Tongue (tissue), 2 donors: ENCODE results near the gene EDARADD. TPM values are rescaled to one million over a fixed set of nuclear protein-coding genes. Genes with fewer than 3 reads are reported as not detected.
"Not testable (repeated sequence)": the region's sequence is repeated elsewhere in the genome, so short reads cannot be mapped to it uniquely, and the experiment has no call there.

ENCODE experiments used
- DNase-seq: peaks from one replicate; pipeline ENCODE4 v3.0.0-alpha.2; 2015
- total RNA-seq: library from RNA; depleted of rRNA; stranded (reverse); fragments of >200 nt; gene quantifications from one replicate; pipeline ENCODE4 v1.2.3, GENCODE V29; 2014

EDARADD gene
- total RNA-seq, 1 donor from 2014 or later: 1.4 TPM

DNA sequence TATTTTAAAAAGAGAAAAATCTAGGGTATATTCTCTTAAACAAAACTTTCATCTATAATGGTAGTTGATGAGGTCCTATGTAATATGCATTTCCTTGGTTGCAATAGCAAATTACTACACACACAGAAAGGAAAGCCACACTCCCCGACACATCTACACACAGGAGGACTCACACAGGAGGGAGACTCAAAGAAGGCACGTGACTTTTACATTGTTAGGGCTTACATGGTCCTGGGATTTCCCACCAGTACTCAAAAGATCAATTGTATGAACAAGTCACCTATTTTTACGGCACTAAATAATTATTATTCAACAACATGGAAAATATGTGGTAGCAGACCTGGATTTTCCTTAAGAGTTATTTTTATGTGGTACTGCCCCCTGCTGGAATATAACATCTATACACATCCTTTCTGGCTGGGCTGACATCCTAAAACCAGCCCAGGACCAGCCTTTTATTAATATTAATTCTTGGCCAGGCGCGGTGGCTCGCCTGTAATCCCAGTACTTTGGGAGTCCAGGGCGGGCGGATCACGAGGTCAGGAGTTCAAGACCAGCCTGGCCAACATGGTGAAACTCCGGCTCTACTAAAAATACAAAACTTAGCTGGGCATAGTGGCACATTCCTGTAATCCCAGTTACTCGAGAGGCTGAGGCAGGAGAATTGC, 95.8 kb downstream of the EDARADD start:
- peak; percentile 80 for DNase-seq

- DNase-seq: no peak
Observed at GRCh38 chr1:236491469-236492136, 97.5 kb downstream of the EDARADD start.

DNA sequence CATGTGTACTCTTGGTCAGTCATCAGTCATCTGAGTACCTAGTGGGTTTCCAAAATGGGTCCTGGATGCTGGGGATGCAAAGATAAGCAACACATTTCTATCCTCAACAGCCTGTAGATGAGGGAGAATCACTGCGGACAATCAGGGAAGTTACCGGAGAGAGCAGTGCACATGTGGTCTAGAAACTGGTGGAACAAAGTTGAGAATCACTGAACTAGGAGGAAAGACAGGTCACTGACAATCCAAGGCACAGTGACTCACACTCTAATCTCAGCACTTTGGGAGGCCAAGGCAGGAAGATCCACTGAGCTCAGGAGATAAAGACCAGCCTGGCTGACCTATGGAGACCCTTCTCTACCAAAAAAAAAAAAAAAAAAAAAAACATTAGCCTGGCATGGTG, 98.3 kb downstream of the EDARADD start:
- DNase-seq: no peak

DNA sequence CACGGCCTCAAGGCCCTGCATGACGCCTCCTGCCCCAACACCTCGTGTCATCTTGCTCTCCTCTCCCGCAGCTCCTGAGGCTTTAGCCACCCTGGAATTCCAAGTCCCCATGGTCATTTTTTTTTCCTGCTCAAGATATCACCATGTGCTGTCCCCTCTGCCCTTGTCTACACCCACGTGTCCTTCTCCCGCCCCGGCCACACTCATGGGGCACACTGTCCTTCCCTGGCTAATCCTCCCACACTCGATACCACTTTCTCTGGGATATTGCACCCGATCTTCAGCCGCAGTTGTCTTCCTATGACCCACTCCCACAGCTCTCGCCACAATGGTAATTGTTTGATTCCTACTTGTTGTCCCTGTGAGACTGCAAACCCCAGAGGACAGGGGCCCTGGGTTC, 100.0 kb downstream of the EDARADD start:
- DNase-seq: no peak

GRCh38 chr1:236494586-236495466, 100.7 kb downstream of the EDARADD start:
- no peak for DNase-seq

DNA sequence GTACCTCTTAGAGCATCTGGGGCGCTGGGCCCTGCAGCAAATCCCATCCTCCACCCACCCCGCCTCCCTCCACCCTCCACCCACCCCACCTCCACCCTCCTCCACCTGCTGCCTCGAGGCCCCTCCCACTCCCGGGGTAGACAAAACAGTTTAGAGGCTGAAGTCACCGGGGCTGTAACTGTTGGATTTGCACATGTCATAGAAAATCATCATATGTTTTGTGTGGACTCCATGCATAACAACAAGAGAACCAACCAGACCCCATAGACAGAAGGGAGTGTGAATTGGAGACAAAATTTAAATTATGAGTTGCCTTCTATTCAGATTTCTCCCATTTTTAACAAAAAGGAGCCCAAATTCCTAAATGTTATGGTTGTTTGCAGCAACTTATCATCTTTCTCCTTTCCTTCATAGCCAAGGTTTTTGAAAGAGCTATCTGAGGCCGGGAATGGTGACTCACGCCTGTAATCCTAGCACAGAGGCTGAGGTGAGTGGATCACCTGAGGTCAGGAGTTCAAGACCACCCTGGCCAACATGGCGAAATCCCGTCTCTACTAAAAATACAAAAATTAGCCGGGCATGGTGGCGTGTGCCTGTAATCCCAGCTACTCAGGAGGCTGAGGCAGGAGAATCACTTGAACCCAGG, 101.5 kb downstream of the EDARADD start:
- DNase-seq: peak; percentile 30

GRCh38 chr1:236497908-236498307, 103.8 kb downstream of the EDARADD start:
- DNase-seq: no peak

DNA sequence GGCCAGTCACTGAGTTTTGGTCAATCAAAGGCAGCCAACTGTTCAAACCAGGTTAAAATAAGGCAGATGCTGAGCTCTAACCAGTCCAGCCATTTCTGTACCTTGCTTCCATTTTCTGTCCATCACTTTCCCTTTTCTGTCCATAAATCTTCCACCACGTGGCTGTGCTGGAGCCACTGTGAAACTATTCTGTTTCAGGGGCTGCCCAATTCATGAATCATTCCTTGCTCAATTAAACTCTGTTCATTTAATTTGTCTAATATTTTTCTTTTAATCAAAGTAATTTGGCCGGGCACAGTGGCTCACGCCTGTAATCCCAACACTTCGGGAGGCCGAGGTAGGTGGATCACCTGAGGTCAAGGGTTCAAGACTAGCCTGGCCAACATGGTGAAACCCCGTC, 107.0 kb downstream of the EDARADD start:
- no peak for DNase-seq

DNA sequence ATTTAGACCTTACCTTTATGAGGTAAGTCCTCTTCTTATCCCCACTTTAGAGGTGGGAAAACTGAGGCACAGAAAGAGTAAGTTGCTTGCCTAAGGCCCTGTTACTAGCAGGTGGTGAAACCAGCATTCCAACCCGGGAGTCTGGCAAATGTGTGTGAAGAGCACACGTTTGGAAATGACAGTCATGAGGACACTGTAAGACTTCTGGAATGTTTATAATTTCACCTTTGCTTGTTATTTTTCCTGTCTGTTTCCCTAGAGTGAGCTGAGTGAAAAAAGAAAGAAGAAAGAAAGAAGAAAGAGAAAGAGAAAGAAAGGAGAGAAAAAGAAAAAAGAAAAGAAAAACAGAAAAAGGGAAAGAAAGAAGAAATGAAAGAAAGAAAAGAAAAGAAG, 108.5 kb downstream of the EDARADD start:
- no peak for DNase-seq

GRCh38 chr1:236502972-236503639, 109.0 kb downstream of the EDARADD start:
- peak; percentile 58 for DNase-seq

- DNase-seq: not testable (repeated sequence)
Observed at GRCh38 chr1:236504338-236504737, 110.3 kb downstream of the EDARADD start.

GRCh38 chr1:236507022-236507700, 113.1 kb downstream of the EDARADD start:
- DNase-seq: peak; percentile 68

DNA sequence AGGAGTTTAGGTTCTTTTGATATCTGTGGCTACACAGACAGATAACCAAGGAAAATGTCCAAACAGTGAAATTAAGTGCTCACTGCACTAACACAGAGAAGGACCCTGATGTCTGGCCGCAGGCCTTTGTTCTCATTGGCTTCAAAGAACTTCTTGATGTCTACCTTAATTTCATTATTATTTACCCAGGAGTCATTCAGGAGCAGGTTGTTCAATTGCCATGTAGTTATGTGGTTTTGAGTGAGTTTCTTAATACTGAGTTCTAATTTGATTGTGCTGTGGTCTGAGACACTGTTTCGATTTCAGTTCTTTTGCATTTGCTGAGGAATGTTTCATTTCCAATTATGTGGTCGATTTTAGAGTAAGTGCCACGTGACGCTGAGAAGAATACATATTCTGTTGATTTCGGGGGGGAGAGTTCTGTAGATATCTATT, 114.5 kb downstream of the EDARADD start:
- DNase-seq: no peak

DNA sequence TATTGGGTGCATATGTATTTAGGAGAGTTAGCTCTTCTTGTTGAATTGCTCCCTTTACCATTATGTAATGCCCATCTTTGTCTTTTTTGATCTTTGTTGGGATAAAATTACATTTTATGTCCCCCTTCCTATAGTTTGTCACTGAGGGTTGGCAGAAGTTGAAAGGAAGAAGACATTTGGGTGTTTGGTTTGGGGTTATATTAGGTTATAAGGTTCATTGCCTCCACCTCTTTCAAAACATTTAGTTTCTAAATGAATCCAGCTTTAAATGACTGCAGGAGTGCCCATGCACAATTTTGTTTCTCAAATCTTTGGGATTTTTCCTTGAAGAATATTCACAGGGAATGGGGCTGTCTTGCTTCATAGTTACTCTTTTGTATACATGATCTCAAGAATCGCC, 115.1 kb downstream of the EDARADD start:
- no peak for DNase-seq

DNA sequence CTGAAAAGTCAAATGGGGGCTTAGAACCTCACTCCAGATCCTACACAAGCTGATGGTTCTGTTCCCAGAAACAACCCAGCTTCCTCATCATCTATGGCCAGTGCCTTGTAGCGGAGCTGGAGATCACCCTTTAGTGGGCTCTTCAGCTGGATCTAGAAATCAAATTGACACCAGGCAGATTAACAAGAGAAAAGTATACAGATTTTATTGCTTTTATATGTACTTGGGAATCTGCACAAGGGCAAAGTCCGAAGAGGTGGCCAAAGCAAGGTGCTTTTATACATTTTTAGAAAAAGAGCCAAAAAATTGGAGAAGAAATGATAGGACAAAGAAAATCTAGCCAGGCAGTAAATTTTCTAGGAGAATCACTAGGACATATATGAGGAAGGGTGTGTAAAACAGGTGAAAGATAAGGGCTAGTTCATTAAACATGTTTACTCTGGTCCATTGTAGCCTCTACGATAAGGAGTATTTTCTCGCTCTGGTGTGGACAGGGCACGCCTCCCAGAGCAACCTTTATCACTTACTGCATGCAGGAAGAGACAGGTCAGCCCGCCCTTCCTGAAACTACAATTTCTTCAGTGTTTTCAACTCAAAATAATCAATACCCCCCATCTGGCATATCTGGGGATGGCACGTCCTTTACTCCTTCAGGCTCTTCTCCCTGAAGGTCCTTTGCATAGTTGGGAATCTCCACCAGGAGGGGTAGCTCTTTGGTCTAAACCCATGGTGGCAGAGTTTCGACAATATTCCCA, 115.7 kb downstream of the EDARADD start:
- no peak for DNase-seq

DNA sequence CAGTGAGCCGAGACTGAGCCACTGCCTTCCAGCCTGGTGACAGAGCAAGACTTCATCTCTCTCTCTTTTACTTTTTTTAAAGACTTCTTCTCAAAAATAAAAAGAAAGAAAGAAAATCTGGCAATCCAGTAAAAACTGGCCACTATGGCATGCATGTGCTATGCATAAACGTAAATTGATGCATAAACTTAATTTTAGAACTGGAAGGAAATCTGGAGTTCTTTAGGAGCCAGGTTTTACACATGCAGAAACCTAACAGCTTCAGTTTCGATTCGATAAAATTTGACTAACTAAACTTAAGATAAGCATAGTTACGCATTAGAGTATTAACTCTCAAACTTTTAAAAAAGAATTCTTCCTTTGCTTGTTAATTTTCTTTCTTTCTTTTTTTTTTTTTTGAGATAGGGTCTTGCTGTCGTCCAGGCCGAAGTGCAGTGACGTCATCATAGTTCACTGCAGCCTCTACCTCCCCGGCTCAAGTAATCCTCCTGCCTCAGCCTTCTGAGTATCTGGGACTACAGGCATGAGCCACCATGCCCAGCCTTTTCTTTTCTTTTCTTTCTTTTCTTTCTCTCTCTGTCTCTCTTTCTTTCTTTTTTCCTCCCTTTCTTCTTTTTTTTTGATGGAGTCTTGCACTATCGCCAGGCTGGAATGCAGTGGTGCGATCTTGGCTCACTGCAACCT, 117.8 kb downstream of the EDARADD start:
- DNase-seq: no peak

DNA sequence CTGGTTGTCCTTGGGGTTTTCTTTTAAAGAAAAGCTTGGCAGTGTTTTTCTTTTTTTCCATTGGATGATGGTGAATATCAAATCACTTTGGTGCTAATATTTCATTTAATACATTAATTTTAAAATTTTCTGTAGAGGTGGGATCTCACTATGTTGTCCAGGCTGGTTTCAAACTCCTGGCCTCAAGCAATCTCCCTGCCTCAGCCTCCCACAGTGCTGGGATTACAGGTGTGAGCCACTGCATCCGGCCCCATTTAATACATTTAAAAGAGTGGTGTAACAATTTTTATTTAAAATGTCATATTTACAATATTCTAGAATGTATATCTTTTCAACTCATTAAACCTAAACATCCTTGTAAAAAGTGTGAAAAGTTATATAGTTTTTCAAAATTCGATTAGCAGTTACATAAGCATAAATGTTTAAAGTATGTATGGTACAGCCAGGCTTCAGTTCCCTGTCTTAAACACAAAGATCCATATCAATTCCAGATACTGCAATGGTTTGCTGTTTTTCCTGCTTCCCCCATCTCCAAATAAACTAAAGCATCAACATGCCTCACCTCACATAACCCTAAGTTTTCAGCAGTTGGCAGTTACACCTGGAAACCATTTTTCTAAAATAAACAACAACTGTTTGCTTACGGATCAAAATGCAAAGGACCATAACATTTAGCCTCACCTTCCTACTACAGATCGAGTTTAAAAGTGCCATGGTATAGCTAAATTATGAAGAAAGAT, 120.8 kb downstream of the EDARADD start:
- DNase-seq: peak; percentile 27

DNA sequence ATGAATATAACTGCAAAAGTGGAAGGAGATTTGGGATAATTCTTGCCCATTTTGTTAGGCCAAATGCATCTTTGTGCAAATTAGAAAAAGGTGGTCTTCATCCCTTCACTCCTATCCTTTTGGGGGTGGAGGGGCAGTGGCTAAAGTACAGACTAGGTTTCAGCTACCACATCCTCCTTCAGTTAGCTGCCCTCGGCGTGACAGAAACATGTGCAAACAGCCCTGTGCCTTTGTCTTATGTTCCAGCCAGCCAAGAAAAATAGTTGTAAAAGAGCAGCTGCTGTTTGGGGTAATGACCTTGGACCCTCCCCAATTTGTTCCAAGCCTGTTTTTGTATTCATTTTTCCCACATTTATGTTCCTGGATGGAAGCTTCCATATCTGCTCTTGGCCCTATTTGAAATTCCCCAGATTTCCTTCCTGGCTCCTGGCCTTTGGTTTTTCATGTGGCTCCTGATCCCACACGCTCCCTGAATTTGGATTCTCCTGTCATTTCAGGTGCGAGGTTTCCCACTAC, 121.4 kb downstream of the EDARADD start:
- peak; percentile 64 for DNase-seq
